SU-DHL-6 (cell line): ENCODE measurements around the gene ZC3H12A.

ENCODE experiments used
- H2AFZ ChIP-seq: fragments of 200-600 bp; sonication (generic); 2 replicates; pipeline ENCODE4 v1.6.1; 2014; ENCODE audit warnings: low read depth, mild to moderate bottlenecking, moderate library complexity, mixed read lengths, antibody characterized with exemption, low read length; ENCODE audit not compliant: severe bottlenecking
- H3F3A ChIP-seq: fragments of 200-600 bp; shearing (Covaris generic); 2 replicates; pipeline ENCODE4 v1.6.0; 2016; ENCODE audit warnings: antibody characterized with exemption, mild to moderate bottlenecking; ENCODE audit not compliant: insufficient read depth
- H3K27ac ChIP-seq: fragments of 200-600 bp; sonication (generic); 2 replicates; pipeline ENCODE4 v1.5.1; 2016; ENCODE audit warnings: low read depth, mild to moderate bottlenecking, low read length, moderate library complexity, mixed read lengths
- H3K27me3 ChIP-seq: fragments of 200-600 bp; sonication (generic), shearing (Covaris generic); 2 replicates; pipeline ENCODE4 v1.6.0; 2014; ENCODE audit warnings: mild to moderate bottlenecking, low read length
- H3K36me3 ChIP-seq: fragments of 200-600 bp; sonication (generic); 2 replicates; pipeline ENCODE4 v1.6.1; 2014; ENCODE audit warnings: mild to moderate bottlenecking, low read length, mixed read lengths
- H3K4me2 ChIP-seq: fragments of 300-600, 200-600 bp; shearing (Covaris generic), sonication (generic); 2 replicates; pipeline ENCODE4 v1.6.0; 2014; ENCODE audit warnings: low read length, low read depth, mild to moderate bottlenecking; ENCODE audit not compliant: poor library complexity, severe bottlenecking
- H3K4me3 ChIP-seq: fragments of 200-600 bp; sonication (generic); 2 replicates; pipeline ENCODE4 v1.5.1; 2014; ENCODE audit warnings: antibody characterized with exemption, low read length, mild to moderate bottlenecking, mixed read lengths; ENCODE audit not compliant: insufficient read depth, poor library complexity, severe bottlenecking
- H3K79me2 ChIP-seq: fragments of 200-600 bp; sonication (generic); 2 replicates; pipeline ENCODE4 v1.6.1; 2014; ENCODE audit warnings: mild to moderate bottlenecking, low read length, moderate library complexity; ENCODE audit not compliant: insufficient read depth
- H3K9ac ChIP-seq: fragments of 200-600 bp; sonication (generic); 2 replicates; pipeline ENCODE4 v1.7.0; 2014; ENCODE audit warnings: mild to moderate bottlenecking, low read length
- H3K9me2 ChIP-seq: fragments of 200-600 bp; sonication (generic); replicated peaks from 2 replicates; pipeline ENCODE4 v1.6.1; 2014; ENCODE audit warnings: low read length; ENCODE audit not compliant: insufficient read depth
- H3K9me3 ChIP-seq: fragments of 200-600 bp; sonication (generic); 2 replicates; pipeline ENCODE4 v1.6.1; 2014; ENCODE audit warnings: low read length, mixed read lengths; ENCODE audit not compliant: insufficient read depth
- H4K20me1 ChIP-seq: fragments of 200-600 bp; sonication (generic); 2 replicates; pipeline ENCODE4 v1.6.1; 2014; ENCODE audit warnings: low read depth, mild to moderate bottlenecking, antibody characterized with exemption, low read length, moderate library complexity, mixed read lengths
- EZH2phosphoT487 ChIP-seq: fragments of 200-600 bp; sonication (generic), shearing (Covaris generic); conservative IDR thresholded peaks from 2 replicates; pipeline ENCODE4 v1.6.1; 2018; ENCODE audit warnings: mild to moderate bottlenecking, antibody characterized with exemption, low read length, moderate library complexity, mixed read lengths
- TF ChIP-seq, protein P1 (sequence below): fragments of 200-600 bp; sonication (generic); IDR thresholded peaks from one replicate; pipeline ENCODE4 v1.5.1; 2017; ENCODE audit warnings: antibody characterized with exemption, mild to moderate bottlenecking, low read length, moderate library complexity; ENCODE audit not compliant: insufficient read depth, poor library complexity, severe bottlenecking

The ZC3H12A gene

DNA sequence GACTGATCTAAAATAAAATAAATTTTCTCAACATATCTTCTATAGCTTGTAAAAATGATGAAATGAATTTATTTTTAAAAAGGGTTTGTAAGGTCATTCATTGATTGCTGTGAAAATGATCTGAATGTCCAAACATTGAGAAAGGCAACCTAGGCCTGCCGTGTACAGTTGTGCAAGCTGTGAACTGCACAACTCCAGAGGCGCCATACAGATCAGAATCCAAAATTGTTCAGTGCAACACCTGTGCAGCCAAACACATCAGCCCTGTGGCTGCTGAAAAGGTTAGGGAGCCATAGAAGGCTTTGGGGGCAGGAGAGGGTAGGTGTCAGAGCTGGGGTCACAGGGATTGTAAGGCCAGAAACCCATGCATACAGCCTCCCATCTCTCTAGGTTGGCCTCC, 9.9 kb upstream of the ZC3H12A start:
- H2AFZ ChIP-seq: no peak overlapping the region
- no peaks in the 10 kb centered on the region for H4K20me1 ChIP-seq
- H3K36me3 ChIP-seq: no peaks in the 10 kb centered on the region
- no peaks in the 10 kb centered on the region for H3K27me3 ChIP-seq
- no peaks in the 10 kb centered on the region for H3K9me3 ChIP-seq
- H3F3A ChIP-seq: no peaks in the 10 kb centered on the region
- no peak overlapping the region for H3K27ac ChIP-seq
- H3K79me2 ChIP-seq: no peaks in the 10 kb centered on the region
- no peak overlapping the region for H3K4me3 ChIP-seq
- TF ChIP-seq EZH2phosphoT487: no peak
- TF ChIP-seq, protein P1, sequence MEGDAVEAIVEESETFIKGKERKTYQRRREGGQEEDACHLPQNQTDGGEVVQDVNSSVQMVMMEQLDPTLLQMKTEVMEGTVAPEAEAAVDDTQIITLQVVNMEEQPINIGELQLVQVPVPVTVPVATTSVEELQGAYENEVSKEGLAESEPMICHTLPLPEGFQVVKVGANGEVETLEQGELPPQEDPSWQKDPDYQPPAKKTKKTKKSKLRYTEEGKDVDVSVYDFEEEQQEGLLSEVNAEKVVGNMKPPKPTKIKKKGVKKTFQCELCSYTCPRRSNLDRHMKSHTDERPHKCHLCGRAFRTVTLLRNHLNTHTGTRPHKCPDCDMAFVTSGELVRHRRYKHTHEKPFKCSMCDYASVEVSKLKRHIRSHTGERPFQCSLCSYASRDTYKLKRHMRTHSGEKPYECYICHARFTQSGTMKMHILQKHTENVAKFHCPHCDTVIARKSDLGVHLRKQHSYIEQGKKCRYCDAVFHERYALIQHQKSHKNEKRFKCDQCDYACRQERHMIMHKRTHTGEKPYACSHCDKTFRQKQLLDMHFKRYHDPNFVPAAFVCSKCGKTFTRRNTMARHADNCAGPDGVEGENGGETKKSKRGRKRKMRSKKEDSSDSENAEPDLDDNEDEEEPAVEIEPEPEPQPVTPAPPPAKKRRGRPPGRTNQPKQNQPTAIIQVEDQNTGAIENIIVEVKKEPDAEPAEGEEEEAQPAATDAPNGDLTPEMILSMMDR: no peak
- no peak overlapping the region for H3K4me2 ChIP-seq
- no peaks in the 10 kb centered on the region for H3K9me2 ChIP-seq
- no peak overlapping the region for H3K9ac ChIP-seq

DNA sequence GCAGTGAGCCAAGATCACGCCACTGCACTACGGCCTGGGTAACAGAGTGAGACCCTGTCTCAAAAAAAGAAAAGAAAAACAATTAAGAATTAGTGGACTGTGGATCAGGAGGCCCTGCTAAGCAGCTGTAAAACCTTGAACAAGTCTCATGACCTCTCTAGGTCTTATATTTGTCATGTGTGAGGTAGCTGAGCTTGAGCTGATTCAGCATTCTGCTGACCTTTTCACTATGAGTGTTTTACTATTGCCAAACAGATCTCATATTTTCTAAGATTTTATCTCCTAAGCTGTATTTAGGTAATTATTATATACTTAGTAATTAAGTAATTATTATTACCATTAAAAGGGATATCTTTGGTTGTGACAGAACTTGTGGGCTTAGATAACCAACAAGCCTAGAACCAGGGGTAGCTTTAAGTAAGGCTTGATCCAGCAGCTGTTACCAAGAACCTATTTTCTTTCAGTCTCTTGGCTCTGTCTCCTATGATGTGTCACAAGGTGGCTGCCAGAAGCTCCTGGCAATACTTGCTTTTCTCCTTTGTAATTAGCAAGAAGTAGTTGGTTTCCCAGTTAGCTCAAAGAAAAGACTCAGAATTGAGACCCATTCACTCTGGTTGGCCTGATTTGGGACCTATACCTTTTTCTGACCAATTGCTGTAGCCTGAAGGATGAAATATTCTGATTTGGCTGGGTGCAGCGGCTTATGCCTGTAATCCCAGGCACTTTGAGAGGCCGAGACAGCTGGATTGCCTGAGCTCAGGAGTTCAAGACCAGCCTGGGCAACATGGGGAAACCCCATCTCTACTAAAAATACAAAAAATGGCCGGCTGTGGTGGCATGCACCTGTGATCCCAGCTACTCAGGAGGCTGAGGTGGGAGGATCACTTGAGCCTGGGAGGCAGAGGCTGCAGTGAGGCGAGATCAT, 8.5 kb upstream of the ZC3H12A start:
- Histone ChIP-seq H2AFZ (no peak overlapping the region), H3K27ac (no peak overlapping the region), H3K9me2 (no peaks in the 10 kb centered on the region), H4K20me1 (no peaks in the 10 kb centered on the region), H3K9me3 (no peaks in the 10 kb centered on the region), H3K27me3 (no peaks in the 10 kb centered on the region), H3K36me3 (no peaks in the 10 kb centered on the region), H3K4me2 (no peak overlapping the region), H3F3A (no peaks in the 10 kb centered on the region), H3K79me2 (no peaks in the 10 kb centered on the region), H3K9ac (no peak overlapping the region), H3K4me3 (no peak overlapping the region)
- no peak for TF ChIP-seq EZH2phosphoT487
- TF ChIP-seq, protein P1: no peak

DNA sequence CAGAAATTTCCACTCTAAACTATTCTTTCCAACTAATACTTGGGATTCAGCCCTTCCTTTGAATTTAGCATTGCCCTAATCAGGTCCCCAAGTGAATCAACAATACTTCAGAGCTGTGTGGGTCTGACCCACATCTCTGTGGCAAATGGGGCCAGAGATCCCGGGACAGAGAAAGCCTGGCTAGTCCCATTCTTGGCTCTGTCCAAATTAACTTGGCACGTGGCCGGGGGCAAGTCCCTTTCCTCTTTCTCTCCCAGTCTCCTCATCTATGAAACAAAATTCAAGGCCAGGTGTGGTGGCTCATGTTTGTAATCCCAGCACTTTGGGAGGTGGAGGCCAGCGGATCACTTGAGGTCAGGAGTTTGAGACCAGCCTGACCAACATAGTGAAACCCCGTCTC, 6.3 kb upstream of the ZC3H12A start:
- H3K9me3 ChIP-seq: no peaks in the 10 kb centered on the region
- no peaks in the 10 kb centered on the region for H4K20me1 ChIP-seq
- H3K79me2 ChIP-seq: no peaks in the 10 kb centered on the region
- no peaks in the 10 kb centered on the region for H3K9me2 ChIP-seq
- H3K36me3 ChIP-seq: no peaks in the 10 kb centered on the region
- no peak overlapping the region for H3K9ac ChIP-seq
- H2AFZ ChIP-seq: no peak overlapping the region
- H3K27me3 ChIP-seq: no peaks in the 10 kb centered on the region
- H3K27ac ChIP-seq: no peak overlapping the region
- no peak overlapping the region for H3K4me2 ChIP-seq
- H3K4me3 ChIP-seq: no peak overlapping the region
- H3F3A ChIP-seq: no peaks in the 10 kb centered on the region
- TF ChIP-seq EZH2phosphoT487: no peak
- TF ChIP-seq, protein P1: no peak
